Progenitor cell of endocrine pancreas (in vitro differentiated cells): ENCODE data around the gene ATG7. TPM values are rescaled to one million over a fixed set of nuclear protein-coding genes. Genes with fewer than 3 reads are reported as not detected.

Source experiments
- DNase-seq: peaks from one replicate; pipeline ENCODE4 v3.0.0; 2021; ENCODE audit warnings: low spot score; ENCODE audit not compliant: unreplicated experiment
- H3K27ac Mint-ChIP-seq: 2 replicates; pipeline ENCODE4 v1.8.0; 2021; ENCODE audit warnings: mild to moderate bottlenecking, moderate library complexity, mixed read lengths
- H3K27me3 Mint-ChIP-seq: 2 replicates; pipeline ENCODE4 v1.8.0; 2021; ENCODE audit warnings: mixed read lengths
- H3K36me3 Mint-ChIP-seq: 2 replicates; pipeline ENCODE4 v1.8.0; 2022; ENCODE audit warnings: mixed read lengths; ENCODE audit not compliant: insufficient read depth
- H3K4me1 Mint-ChIP-seq: 2 replicates; pipeline ENCODE4 v1.8.0; 2021; ENCODE audit warnings: low read depth, mixed read lengths
- H3K4me3 Mint-ChIP-seq: 2 replicates; pipeline ENCODE4 v1.8.0; 2021; ENCODE audit warnings: low read depth, mild to moderate bottlenecking, moderate library complexity, mixed read lengths
- H3K9me3 Mint-ChIP-seq: 2 replicates; pipeline ENCODE4 v1.8.0; 2021; ENCODE audit warnings: low read depth, mixed read lengths
- CTCF ChIP-seq: fragments of 200-600 bp; sonication (generic); IDR thresholded peaks from one replicate; pipeline ENCODE4 v1.5.0; 2021; ENCODE audit warnings: antibody characterized with exemption, mild to moderate bottlenecking; ENCODE audit not compliant: unreplicated experiment
- total RNA-seq: library from RNA; stranded (reverse); gene quantifications from 2 replicates; pipeline ENCODE4 v1.2.1, GENCODE V29; 2021

Gene ATG7
- total RNA-seq, 1 donor from 2014 or later = 29.1 TPM

- peaks cover 4% of the 10 kb centered on the region for H3K4me1 Mint-ChIP-seq
- peaks cover 28% of the 10 kb centered on the region for H3K36me3 Mint-ChIP-seq
- H3K27me3 Mint-ChIP-seq = no peaks in the 10 kb centered on the region
- H3K27ac Mint-ChIP-seq = peak overlapping the region; percentile 77
- no peak for TF ChIP-seq CTCF
- no peaks in the 10 kb centered on the region for H3K9me3 Mint-ChIP-seq
- DNase-seq = no peak
- H3K4me3 Mint-ChIP-seq = no peak overlapping the region
Observed at GRCh38 chr3:11555881-11556633, 283.9 kb downstream of the ATG7 start.

DNA sequence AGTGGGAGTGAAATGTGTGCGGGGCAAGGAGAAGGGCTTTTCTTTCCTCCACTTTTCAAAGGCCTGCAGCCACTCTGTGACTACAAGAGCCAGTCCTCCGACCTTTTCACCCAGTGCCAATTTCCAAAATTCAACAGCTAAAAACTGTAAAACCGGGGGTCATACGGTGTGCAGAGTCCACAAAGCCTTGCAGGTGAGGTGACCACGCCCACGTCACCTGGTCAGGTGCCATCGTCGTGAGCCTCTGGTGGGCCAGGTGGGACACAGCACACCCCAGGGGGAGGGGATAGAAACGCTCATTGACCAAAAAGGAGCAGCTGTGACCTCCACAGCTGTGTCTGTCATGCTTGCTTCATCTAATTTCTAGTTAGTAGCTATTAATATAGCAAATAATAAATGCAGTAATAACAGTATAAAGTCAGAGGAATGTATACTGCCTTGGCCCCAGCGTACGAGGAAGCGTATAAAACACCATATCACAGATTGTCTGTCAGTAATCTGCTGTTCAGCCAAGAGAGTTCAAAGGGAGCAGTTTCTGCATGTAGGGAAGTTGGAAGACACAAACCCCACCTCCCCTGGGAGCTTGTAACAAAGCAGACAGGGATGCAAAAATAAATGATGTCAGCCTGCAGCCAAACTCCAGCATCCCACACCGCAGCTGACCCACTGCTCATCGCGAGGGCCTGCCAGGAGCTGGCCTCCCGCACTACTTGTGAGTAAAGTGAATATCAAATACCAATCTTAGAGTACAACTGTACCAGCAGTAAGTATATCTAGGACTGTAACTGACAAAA, 284.9 kb downstream of the ATG7 start:
- peaks cover 4% of the 10 kb centered on the region for H3K4me1 Mint-ChIP-seq
- H3K4me3 Mint-ChIP-seq = no peak overlapping the region
- no peak for DNase-seq
- peaks cover 24% of the 10 kb centered on the region for H3K36me3 Mint-ChIP-seq
- H3K9me3 Mint-ChIP-seq = no peaks in the 10 kb centered on the region
- peak overlapping the region; percentile 43 for H3K27ac Mint-ChIP-seq
- TF ChIP-seq CTCF = no peak
- no peaks in the 10 kb centered on the region for H3K27me3 Mint-ChIP-seq

GRCh38 chr3:11558002-11558401, 285.8 kb downstream of the ATG7 start:
- Mint-ChIP-seq H3K4me3 (no peak overlapping the region), H3K9me3 (no peaks in the 10 kb centered on the region), H3K27ac (peak overlapping the region; percentile 84)

DNA sequence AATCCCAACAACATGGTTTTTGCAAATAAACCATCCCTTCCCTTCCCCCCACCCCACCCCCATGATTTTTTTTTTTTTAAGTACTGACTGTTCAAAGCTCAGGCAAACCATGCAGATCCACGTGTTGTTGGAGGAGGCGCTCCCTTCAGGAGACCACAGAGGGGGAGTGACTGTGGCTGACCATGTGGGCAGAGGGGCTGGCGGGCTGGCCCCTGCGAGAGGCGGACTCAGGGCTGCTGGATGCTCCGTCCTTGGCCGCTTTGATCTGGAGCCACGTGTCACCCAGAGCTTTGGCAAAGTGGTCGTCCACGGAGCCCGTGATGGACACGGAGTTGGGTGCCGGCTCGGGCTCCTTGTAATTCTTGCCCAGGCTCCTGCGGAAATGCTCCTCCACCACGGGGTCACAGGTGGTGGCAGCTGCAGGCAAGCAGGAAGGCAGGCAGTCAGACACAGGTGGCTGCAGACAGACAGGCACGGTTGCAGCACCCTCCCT, 286.3 kb downstream of the ATG7 start:
- no peak overlapping the region for H3K4me3 Mint-ChIP-seq
- H3K36me3 Mint-ChIP-seq = peaks cover 20% of the 10 kb centered on the region
- DNase-seq = no peak
- peaks cover 4% of the 10 kb centered on the region for H3K4me1 Mint-ChIP-seq
- H3K9me3 Mint-ChIP-seq = no peaks in the 10 kb centered on the region
- TF ChIP-seq CTCF = no peak
- H3K27me3 Mint-ChIP-seq = no peaks in the 10 kb centered on the region
- peak overlapping the region; percentile 84 for H3K27ac Mint-ChIP-seq

More at GRCh38 chr3:11558002-11558401, 285.8 kb downstream of the ATG7 start:
- Mint-ChIP-seq H3K27me3 (no peaks in the 10 kb centered on the region), H3K36me3 (peaks cover 20% of the 10 kb centered on the region), H3K4me1 (peaks cover 4% of the 10 kb centered on the region)
- DNase-seq = no peak
- no peak for TF ChIP-seq CTCF
